ENCODE data around the gene IL16.

The IL16 gene

GRCh38 chr15:81301815-81302399, 105.2 kb downstream of the IL16 start:
- no peak for TF ChIP-seq REST (IDR thresholded peaks at IDR 0.05; ENCODE audit: insufficient read depth in 1 of 2, low read depth in 2 of 2, low read length in 2 of 2)
- TF ChIP-seq POLR2AphosphoS5 (IDR thresholded peaks at IDR 0.05; ENCODE audit: low read depth, low read length), result no peak
- no peak for TF ChIP-seq TAF1 (IDR thresholded peaks at IDR 0.05; ENCODE audit: borderline replicate concordance, insufficient read depth, low read length)
- no peak for TF ChIP-seq SIN3A (IDR thresholded peaks at IDR 0.05; ENCODE audit: borderline replicate concordance, insufficient read depth, low read length)
- no peak for TF ChIP-seq FOXP2 (optimal IDR thresholded peaks at IDR 0.05; ENCODE audit: borderline replicate concordance, extremely low read depth, extremely low read length, insufficient read depth)

- TF ChIP-seq REST (IDR thresholded peaks at IDR 0.05; ENCODE audit: insufficient read depth in 1 of 2, low read depth in 2 of 2, low read length in 2 of 2) (no peak), TAF1 (IDR thresholded peaks at IDR 0.05; ENCODE audit: borderline replicate concordance, insufficient read depth, low read length) (no peak), POLR2AphosphoS5 (IDR thresholded peaks at IDR 0.05; ENCODE audit: low read depth, low read length) (no peak), FOXP2 (optimal IDR thresholded peaks at IDR 0.05; ENCODE audit: borderline replicate concordance, extremely low read depth, extremely low read length, insufficient read depth) (no peak), SIN3A (IDR thresholded peaks at IDR 0.05; ENCODE audit: borderline replicate concordance, insufficient read depth, low read length) (no peak)
Observed at GRCh38 chr15:81302701-81303109, 106.0 kb downstream of the IL16 start.

- TF ChIP-seq TAF1 (IDR thresholded peaks at IDR 0.05; ENCODE audit: borderline replicate concordance, insufficient read depth, low read length) (no peak), POLR2AphosphoS5 (IDR thresholded peaks at IDR 0.05; ENCODE audit: low read depth, low read length) (no peak), SIN3A (IDR thresholded peaks at IDR 0.05; ENCODE audit: borderline replicate concordance, insufficient read depth, low read length) (no peak), REST (IDR thresholded peaks at IDR 0.05; ENCODE audit: insufficient read depth in 1 of 2, low read depth in 2 of 2, low read length in 2 of 2) (no peak), FOXP2 (optimal IDR thresholded peaks at IDR 0.05; ENCODE audit: borderline replicate concordance, extremely low read depth, extremely low read length, insufficient read depth) (no peak)
Observed at GRCh38 chr15:81303244-81304225, 106.9 kb downstream of the IL16 start.

DNA sequence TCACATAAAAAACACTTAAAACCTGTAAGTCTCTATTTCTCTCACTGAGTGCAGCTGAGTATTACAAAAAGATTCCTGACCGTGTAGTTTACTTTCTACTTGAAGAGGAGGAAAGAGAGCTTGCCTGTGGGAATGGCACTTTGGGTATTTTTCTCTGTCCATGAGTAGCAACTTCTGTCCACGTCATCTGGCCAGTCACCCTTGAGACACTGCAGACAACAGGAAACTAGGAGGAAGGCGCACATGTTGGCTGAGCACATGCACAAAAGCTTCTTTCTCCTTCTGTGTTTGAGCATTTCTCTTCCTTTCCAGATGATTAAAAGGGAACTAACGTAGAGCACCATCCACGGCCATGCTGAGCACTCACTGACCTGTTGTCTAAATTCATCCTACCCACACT, 107.5 kb downstream of the IL16 start:
- TF ChIP-seq FOXP2 (optimal IDR thresholded peaks at IDR 0.05; ENCODE audit: borderline replicate concordance, extremely low read depth, extremely low read length, insufficient read depth) (peak; percentile 34), SIN3A (IDR thresholded peaks at IDR 0.05; ENCODE audit: borderline replicate concordance, insufficient read depth, low read length) (no peak)

DNA sequence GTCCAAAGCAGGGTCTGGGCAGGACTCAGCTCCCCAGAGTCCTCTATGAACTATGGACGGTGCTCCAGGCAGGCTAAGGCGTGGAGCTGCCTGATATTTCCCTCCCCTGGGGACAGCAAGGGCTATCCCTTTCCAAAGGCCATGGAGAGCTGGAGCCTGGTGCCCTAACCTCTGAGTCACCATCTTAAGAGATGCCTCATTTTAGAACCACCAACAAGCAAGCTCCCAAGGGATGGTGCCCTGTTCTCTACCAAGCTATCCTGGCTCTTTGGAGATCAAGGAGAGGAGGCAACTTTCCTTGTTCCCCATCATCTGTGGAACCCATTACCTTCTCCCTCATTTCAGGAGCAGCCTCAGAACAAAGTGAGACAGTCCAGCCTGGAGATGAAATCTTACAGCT, 111.6 kb downstream of the IL16 start:
- TF ChIP-seq POLR2AphosphoS5 (IDR thresholded peaks at IDR 0.05; ENCODE audit: low read depth, low read length) (no peak), FOXP2 (optimal IDR thresholded peaks at IDR 0.05; ENCODE audit: borderline replicate concordance, extremely low read depth, extremely low read length, insufficient read depth) (no peak), SIN3A (IDR thresholded peaks at IDR 0.05; ENCODE audit: borderline replicate concordance, insufficient read depth, low read length) (no peak), REST (IDR thresholded peaks at IDR 0.05; ENCODE audit: insufficient read depth in 1 of 2, low read depth in 2 of 2, low read length in 2 of 2) (no peak), TAF1 (IDR thresholded peaks at IDR 0.05; ENCODE audit: borderline replicate concordance, insufficient read depth, low read length) (no peak)
